Activated CD4-positive, alpha-beta memory T cell treated with anti-CD3 and anti-CD28 coated beads for 36 hours (primary cell): Measurements from ENCODE around the gene CACNB4. TPM values are rescaled to one million over a fixed set of nuclear protein-coding genes. Genes with fewer than 3 reads are reported as not detected.
"Not testable (repeated sequence)": the region's sequence is repeated elsewhere in the genome, so short reads cannot be mapped to it uniquely, and the experiment has no call there.

ENCODE experiments used
- CTCF ChIA-PET: fragments of 350-600 bp; sonication (Branson Sonifier 250); formaldehyde crosslinking; loops from one replicate; lab custom pipeline; 2021; ENCODE audit warnings: antibody characterized with exemption, inconsistent platforms; lab: Charles Lee
- POLR2A ChIA-PET: fragments of 350-600 bp; sonication (Branson Sonifier 250); formaldehyde crosslinking; loops from one replicate; lab custom pipeline; 2021; ENCODE audit warnings: antibody characterized with exemption; lab: Charles Lee
- DNase-seq: peaks from one replicate; pipeline ENCODE4 v3.0.0-alpha.2; 2020
- H3K27ac Mint-ChIP-seq: one replicate; pipeline ENCODE4 v1.8.0; 2021; ENCODE audit warnings: mixed read lengths
- H3K27me3 Mint-ChIP-seq: one replicate; pipeline ENCODE4 v1.8.0; 2021; ENCODE audit warnings: mixed read lengths
- H3K36me3 Mint-ChIP-seq: one replicate; pipeline ENCODE4 v1.8.0; 2021; ENCODE audit warnings: mixed read lengths
- H3K4me1 Mint-ChIP-seq: one replicate; pipeline ENCODE4 v1.8.0; 2021; ENCODE audit warnings: low read depth, mixed read lengths
- H3K4me3 Mint-ChIP-seq: one replicate; pipeline ENCODE4 v1.8.0; 2021; ENCODE audit warnings: mild to moderate bottlenecking, mixed read lengths
- H3K9me3 Mint-ChIP-seq: one replicate; pipeline ENCODE4 v1.8.0; 2021; ENCODE audit warnings: mixed read lengths
- intact Hi-C: fragments of 100-400 bp; cut with micrococcal nuclease; formaldehyde crosslinking; loops from one replicate; pipeline ENCODE4 v1.15.1; 2023
- total RNA-seq, 2 experiments: library from RNA; stranded (reverse); gene quantifications; one replicate each; pipeline ENCODE4 v1.2.3, GENCODE V29; 2021

CACNB4 gene
- total RNA-seq, 2 experiments from 2014 or later, result 0.19 to 0.48 TPM

GRCh38 chr2:152030596-152031328 is 68.1 kb downstream of the CACNB4 start:
- H3K4me1 Mint-ChIP-seq, DNase-seq, H3K9me3 Mint-ChIP-seq, H3K36me3 Mint-ChIP-seq, H3K27me3 Mint-ChIP-seq, POLR2A ChIA-PET, H3K27ac Mint-ChIP-seq, H3K4me3 Mint-ChIP-seq: not testable (repeated sequence)
- intact Hi-C loops, result loop anchor here (10.0 kb wide), 1 partner anchor 304 kb away; the partner anchor contains the start of gene FMNL2
- CTCF ChIA-PET, result interaction anchor here (0.6 kb wide), 1 partner anchor 27 kb away, joined by 3 read pairs; no protein-coding TSS in a partner anchor

- H3K36me3 Mint-ChIP-seq, result no peaks in the 10 kb centered on the region
- ChIA-PET CTCF (interaction anchor here (0.6 to 5.1 kb wide), 5 partner anchors 9 to 704 kb away, joined by 3 to 73 read pairs (median 6); no protein-coding TSS in a partner anchor), POLR2A (no interaction called here)
- no peaks in the 10 kb centered on the region for H3K9me3 Mint-ChIP-seq
- H3K27me3 Mint-ChIP-seq, result peaks cover 7% of the 10 kb centered on the region
- peaks cover 2% of the 10 kb centered on the region for H3K4me1 Mint-ChIP-seq
- no peak for DNase-seq
- no peak overlapping the region for H3K4me3 Mint-ChIP-seq
- no peak overlapping the region for H3K27ac Mint-ChIP-seq
- intact Hi-C loops, result loop anchor here (10.0 kb wide), 1 partner anchor 544 kb away; no protein-coding TSS in a partner anchor
Observed at GRCh38 chr2:152028182-152028862, 70.5 kb downstream of the CACNB4 start.

GRCh38 chr2:152025678-152026287 is 73.1 kb downstream of the CACNB4 start:
- Mint-ChIP-seq H3K36me3 (no peaks in the 10 kb centered on the region), H3K27me3 (peaks cover 8% of the 10 kb centered on the region), H3K27ac (no peak overlapping the region), H3K9me3 (no peaks in the 10 kb centered on the region), H3K4me1 (peaks cover 2% of the 10 kb centered on the region), H3K4me3 (peak overlapping the region; percentile 65)
- intact Hi-C loops, result loop anchor here (1.0 to 10.0 kb wide), 2 partner anchors 26 to 541 kb away; no protein-coding TSS in a partner anchor
- DNase-seq, result peak; percentile 86
- POLR2A ChIA-PET, result no interaction called here
- CTCF ChIA-PET, result interaction anchor here (0.6 to 5.1 kb wide), 52 partner anchors 8 to 704 kb away, joined by 3 to 73 read pairs (median 4); partner anchors contain the start of genes ARL5A and FMNL2

GRCh38 chr2:152024477-152024876 is 74.4 kb downstream of the CACNB4 start:
- H3K4me1 Mint-ChIP-seq, result peaks cover 2% of the 10 kb centered on the region
- no peak overlapping the region for H3K27ac Mint-ChIP-seq
- no peak for DNase-seq
- H3K36me3 Mint-ChIP-seq, result no peaks in the 10 kb centered on the region
- ChIA-PET CTCF (interaction anchor here (0.7 to 5.1 kb wide), 23 partner anchors 8 to 612 kb away, joined by 3 to 73 read pairs (median 4); partner anchors contain the start of gene FMNL2), POLR2A (no interaction called here)
- H3K9me3 Mint-ChIP-seq, result no peaks in the 10 kb centered on the region
- H3K4me3 Mint-ChIP-seq, result no peak overlapping the region
- intact Hi-C loops, result loop anchor here (10.0 kb wide), 1 partner anchor 540 kb away; no protein-coding TSS in a partner anchor
- peaks cover 8% of the 10 kb centered on the region for H3K27me3 Mint-ChIP-seq

GRCh38 chr2:152022090-152022489 is 76.8 kb downstream of the CACNB4 start:
- H3K27me3 Mint-ChIP-seq, result peaks cover 7% of the 10 kb centered on the region
- CTCF ChIA-PET, result interaction anchor here (1.2 kb wide), 1 partner anchor 23 kb away, joined by 3 read pairs; no protein-coding TSS in a partner anchor
- H3K9me3 Mint-ChIP-seq, result no peaks in the 10 kb centered on the region

GRCh38 chr2:152021001-152021400 is 77.8 kb downstream of the CACNB4 start:
- intact Hi-C loops, result loop anchor here (10.0 kb wide), 1 partner anchor 536 kb away; no protein-coding TSS in a partner anchor
- H3K4me3 Mint-ChIP-seq, H3K27me3 Mint-ChIP-seq, H3K36me3 Mint-ChIP-seq, H3K4me1 Mint-ChIP-seq, POLR2A ChIA-PET, H3K27ac Mint-ChIP-seq, DNase-seq, H3K9me3 Mint-ChIP-seq: not testable (repeated sequence)
- CTCF ChIA-PET, result interaction anchor here (1.2 kb wide), 1 partner anchor 22 kb away, joined by 3 read pairs; no protein-coding TSS in a partner anchor

More at GRCh38 chr2:152022090-152022489, 76.8 kb downstream of the CACNB4 start:
- H3K4me3 Mint-ChIP-seq, result no peak overlapping the region
- H3K36me3 Mint-ChIP-seq, result no peaks in the 10 kb centered on the region
- DNase-seq, result no peak
- peaks cover 2% of the 10 kb centered on the region for H3K4me1 Mint-ChIP-seq
- intact Hi-C loops, result loop anchor here (10.0 kb wide), 1 partner anchor 537 kb away; no protein-coding TSS in a partner anchor
- POLR2A ChIA-PET, result no interaction called here
- no peak overlapping the region for H3K27ac Mint-ChIP-seq

- no peaks in the 10 kb centered on the region for H3K36me3 Mint-ChIP-seq
- intact Hi-C loops, result loop anchor here (10.0 kb wide), 1 partner anchor 535 kb away; no protein-coding TSS in a partner anchor
- DNase-seq, result no peak
- CTCF ChIA-PET, result interaction anchor here (1.6 kb wide), 1 partner anchor 21 kb away, joined by 5 read pairs; no protein-coding TSS in a partner anchor
- H3K4me3 Mint-ChIP-seq, result no peak overlapping the region
- no peaks in the 10 kb centered on the region for H3K4me1 Mint-ChIP-seq
- POLR2A ChIA-PET, result no interaction called here
- peaks cover 4% of the 10 kb centered on the region for H3K27me3 Mint-ChIP-seq
- H3K9me3 Mint-ChIP-seq, result no peaks in the 10 kb centered on the region
- no peak overlapping the region for H3K27ac Mint-ChIP-seq
Observed at GRCh38 chr2:152019732-152020131, 79.1 kb downstream of the CACNB4 start.

- POLR2A ChIA-PET, result no interaction called here
- no peak overlapping the region for H3K27ac Mint-ChIP-seq
- CTCF ChIA-PET, result interaction anchor here (2.9 kb wide), 1 partner anchor 8 kb away, joined by 21 read pairs; no protein-coding TSS in a partner anchor
- intact Hi-C loops, result no loop called here
- no peaks in the 10 kb centered on the region for H3K4me1 Mint-ChIP-seq
- no peaks in the 10 kb centered on the region for H3K36me3 Mint-ChIP-seq
- H3K4me3 Mint-ChIP-seq, result no peak overlapping the region
- no peaks in the 10 kb centered on the region for H3K9me3 Mint-ChIP-seq
- no peak for DNase-seq
- peaks cover 8% of the 10 kb centered on the region for H3K27me3 Mint-ChIP-seq
Observed at GRCh38 chr2:152016181-152017120, 82.4 kb downstream of the CACNB4 start.

GRCh38 chr2:152015552-152015951 is 83.3 kb downstream of the CACNB4 start:
- H3K9me3 Mint-ChIP-seq, result no peaks in the 10 kb centered on the region
- CTCF ChIA-PET, result interaction anchor here (2.9 kb wide), 1 partner anchor 9 kb away, joined by 21 read pairs; no protein-coding TSS in a partner anchor
- POLR2A ChIA-PET, result no interaction called here
- no peak overlapping the region for H3K27ac Mint-ChIP-seq
- intact Hi-C loops, result no loop called here
- peaks cover 9% of the 10 kb centered on the region for H3K27me3 Mint-ChIP-seq
- H3K4me1 Mint-ChIP-seq, result no peaks in the 10 kb centered on the region
- no peak overlapping the region for H3K4me3 Mint-ChIP-seq
- DNase-seq, result no peak
- no peaks in the 10 kb centered on the region for H3K36me3 Mint-ChIP-seq

- Mint-ChIP-seq H3K4me1 (no peaks in the 10 kb centered on the region), H3K36me3 (no peaks in the 10 kb centered on the region), H3K27ac (no peak overlapping the region), H3K9me3 (no peaks in the 10 kb centered on the region), H3K27me3 (peaks cover 9% of the 10 kb centered on the region), H3K4me3 (no peak overlapping the region)
- no peak for DNase-seq
- intact Hi-C loops, result no loop called here
- ChIA-PET CTCF (interaction anchor here (1.3 to 5.6 kb wide), 3 partner anchors 12 to 16 kb away, joined by 3 to 41 read pairs (median 3); no protein-coding TSS in a partner anchor), POLR2A (no interaction called here)
Observed at GRCh38 chr2:152012697-152013096, 86.1 kb downstream of the CACNB4 start.
